Astrocyte of the spinal cord (primary cell): Measurements from ENCODE around the gene CLPSL1.

Experiments used
- DNase-seq: peaks from one replicate; pipeline ENCODE4 v3.0.0; 2011; ENCODE audit warnings: low read depth, low spot score
- H3K4me3 ChIP-seq: 2 replicates; pipeline ENCODE4 v1.5.1; 2011; ENCODE audit warnings: low read depth, mild to moderate bottlenecking, low read length, moderate library complexity
- in situ Hi-C: cut with HindIII; loops from 2 replicates; pipeline ENCODE4 v1.10.0; 2017; ENCODE audit warnings: low sequenced_read_pairs
- TF ChIP-seq, protein P1 (sequence below): IDR thresholded peaks from 2 replicates; pipeline ENCODE4 v1.5.1; 2012; ENCODE audit warnings: low read depth, mild to moderate bottlenecking, low read length, inconsistent platforms

Gene CLPSL1

DNA sequence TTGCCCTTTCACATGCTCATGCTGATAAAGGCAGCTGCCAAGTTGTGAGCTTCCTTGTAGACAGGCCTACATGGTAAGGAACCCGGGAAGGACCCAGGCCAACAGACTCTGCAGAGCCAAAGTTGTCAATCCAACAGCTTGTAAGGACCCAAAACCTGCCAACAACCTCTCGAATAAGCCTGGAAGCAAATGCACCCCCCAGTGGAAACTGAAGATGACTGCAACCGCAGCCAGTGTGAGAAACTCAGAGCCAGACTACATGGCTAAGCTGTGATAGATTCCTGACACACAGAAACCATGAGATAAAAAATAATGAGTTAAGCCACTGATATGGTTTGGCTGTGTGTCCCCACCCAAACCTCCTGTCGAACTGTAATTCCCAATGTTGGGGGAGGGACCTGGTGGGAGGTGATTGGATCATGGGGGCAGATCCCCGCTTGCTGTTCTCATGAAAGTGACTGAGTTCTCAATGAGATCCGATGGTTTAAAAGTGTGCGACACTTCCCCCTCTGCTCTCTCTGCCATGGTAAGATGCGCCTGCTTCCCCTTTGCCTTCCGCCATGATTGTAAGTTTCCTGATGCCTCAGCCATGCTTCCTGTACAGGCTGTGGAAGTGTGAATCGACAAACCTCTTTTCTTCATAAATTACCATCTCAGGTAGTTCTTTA, 23.2 kb upstream of the CLPSL1 start:
- TF ChIP-seq, protein P1, sequence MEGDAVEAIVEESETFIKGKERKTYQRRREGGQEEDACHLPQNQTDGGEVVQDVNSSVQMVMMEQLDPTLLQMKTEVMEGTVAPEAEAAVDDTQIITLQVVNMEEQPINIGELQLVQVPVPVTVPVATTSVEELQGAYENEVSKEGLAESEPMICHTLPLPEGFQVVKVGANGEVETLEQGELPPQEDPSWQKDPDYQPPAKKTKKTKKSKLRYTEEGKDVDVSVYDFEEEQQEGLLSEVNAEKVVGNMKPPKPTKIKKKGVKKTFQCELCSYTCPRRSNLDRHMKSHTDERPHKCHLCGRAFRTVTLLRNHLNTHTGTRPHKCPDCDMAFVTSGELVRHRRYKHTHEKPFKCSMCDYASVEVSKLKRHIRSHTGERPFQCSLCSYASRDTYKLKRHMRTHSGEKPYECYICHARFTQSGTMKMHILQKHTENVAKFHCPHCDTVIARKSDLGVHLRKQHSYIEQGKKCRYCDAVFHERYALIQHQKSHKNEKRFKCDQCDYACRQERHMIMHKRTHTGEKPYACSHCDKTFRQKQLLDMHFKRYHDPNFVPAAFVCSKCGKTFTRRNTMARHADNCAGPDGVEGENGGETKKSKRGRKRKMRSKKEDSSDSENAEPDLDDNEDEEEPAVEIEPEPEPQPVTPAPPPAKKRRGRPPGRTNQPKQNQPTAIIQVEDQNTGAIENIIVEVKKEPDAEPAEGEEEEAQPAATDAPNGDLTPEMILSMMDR, result peak; percentile 56
- H3K4me3 ChIP-seq, result no peak overlapping the region
- DNase-seq, result peak; percentile 37
- in situ Hi-C loops, result no loop called here

- H3K4me3 ChIP-seq, result no peak overlapping the region
- DNase-seq, result no peak
- TF ChIP-seq, protein P1, result no peak
- in situ Hi-C loops, result no loop called here
These were observed 21.4 kb upstream of the CLPSL1 start for GRCh38 chr6:35759426-35759825.

- TF ChIP-seq, protein P1, result no peak
- DNase-seq, result no peak
- H3K4me3 ChIP-seq, result no peak overlapping the region
- in situ Hi-C loops, result no loop called here
These were observed 15.1 kb upstream of the CLPSL1 start for GRCh38 chr6:35765739-35766138.

DNA sequence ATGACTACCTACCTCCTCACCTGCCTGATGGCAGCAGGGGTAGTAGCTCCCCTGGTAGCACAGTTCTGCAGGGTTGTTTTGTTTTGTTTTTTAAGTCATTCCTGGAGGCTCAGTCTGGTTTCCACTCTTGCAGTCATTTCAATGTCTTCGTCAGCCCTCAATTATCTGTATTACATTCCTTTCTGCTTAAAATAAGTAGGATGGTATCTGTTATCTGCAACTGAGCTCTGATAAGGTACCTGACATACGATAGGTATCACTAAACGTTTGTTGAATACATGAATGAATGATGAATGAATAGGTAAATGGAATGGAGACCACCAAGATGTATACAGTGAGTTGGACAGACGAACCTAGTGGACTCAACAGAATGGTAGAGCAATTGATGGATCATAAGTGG, 11.6 kb upstream of the CLPSL1 start:
- in situ Hi-C loops, result no loop called here

GRCh38 chr6:35771343-35771627, 9.5 kb upstream of the CLPSL1 start:
- H3K4me3 ChIP-seq, result no peak overlapping the region
- TF ChIP-seq, protein P1, result no peak
- in situ Hi-C loops, result no loop called here
- no peak for DNase-seq

More for the DNA sequence above, 11.6 kb upstream of the CLPSL1 start:
- TF ChIP-seq, protein P1, result no peak
- H3K4me3 ChIP-seq, result no peak overlapping the region
- DNase-seq, result no peak

DNA sequence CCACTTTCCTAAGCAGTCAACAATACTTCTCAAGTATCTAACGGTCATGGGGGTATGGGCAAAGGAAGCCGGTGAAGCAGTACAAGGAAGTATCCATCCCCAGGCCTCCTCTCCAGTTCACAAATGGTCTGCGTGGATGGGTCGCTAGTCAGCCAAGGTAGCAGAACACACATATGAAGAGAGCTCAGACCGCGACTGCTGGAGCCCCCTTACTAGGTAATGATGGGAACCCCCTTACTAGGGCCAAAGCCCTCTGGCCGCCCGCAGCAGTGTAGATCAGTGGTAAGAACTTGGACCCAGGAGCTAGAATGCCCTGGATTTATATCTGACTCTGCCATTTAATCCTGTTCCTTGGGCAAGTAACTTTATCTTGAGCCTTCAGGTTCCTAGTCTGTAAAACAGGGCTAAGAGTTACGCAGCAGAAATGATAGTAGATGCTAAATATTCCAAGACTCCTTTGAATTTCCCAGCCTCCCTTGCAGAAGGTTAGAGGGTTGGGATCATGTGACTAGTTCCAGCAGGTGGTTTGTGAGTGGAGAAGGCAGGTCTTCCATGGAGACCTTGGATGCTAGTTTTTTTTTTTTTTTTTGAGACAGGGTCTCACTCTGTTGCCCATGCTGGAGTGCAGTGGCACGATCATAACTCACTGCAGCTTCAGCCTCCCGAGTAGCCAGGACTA, 6.6 kb upstream of the CLPSL1 start:
- no peak for DNase-seq
- TF ChIP-seq, protein P1, result no peak
- no peak overlapping the region for H3K4me3 ChIP-seq
- in situ Hi-C loops, result no loop called here
